Esophagus muscularis mucosa (tissue), 4 donors: Measurements from ENCODE around the gene UPK1B. TPM values are rescaled to one million over a fixed set of nuclear protein-coding genes. Genes with fewer than 3 reads are reported as not detected.

Experiments used
- DNase-seq: peaks from one replicate; pipeline ENCODE4 v3.0.0-alpha.2; 2017; ENCODE audit errors: extremely low spot score
- H3K27ac ChIP-seq, 4 donors: fragments of 200-600 bp; sonication (generic); replicated peaks in 1 of 4; 1 replicate in 3 of 4; 2 replicates in 1 of 4; pipeline ENCODE4 v1.5.1; 2016 to 2019; ENCODE audit warnings: mild to moderate bottlenecking in 1 of 4
- H3K27me3 ChIP-seq, 4 donors: fragments of 200-600 bp; sonication (generic); one replicate each; pipeline versions ENCODE4 v1.5.1 to v1.6.0; 2016 to 2019
- H3K36me3 ChIP-seq, 4 donors: fragments of 200-600 bp; sonication (generic); one replicate each; pipeline ENCODE4 v1.5.1; 2016 to 2019
- H3K4me1 ChIP-seq, 4 donors: fragments of 200-600 bp; sonication (generic); one replicate each; pipeline ENCODE4 v1.5.1; 2016 to 2019
- H3K4me3 ChIP-seq, 4 donors: fragments of 200-600 bp; sonication (generic); 1 replicate in 2 of 4; 2 replicates in 2 of 4; pipeline ENCODE4 v1.5.1; 2016 to 2019; ENCODE audit warnings: mild to moderate bottlenecking in 4 of 4, moderate library complexity in 1 of 4
- H3K9me3 ChIP-seq, 4 donors: fragments of 200-600 bp; sonication (generic); 1 replicate in 3 of 4; 2 replicates in 1 of 4; pipeline ENCODE4 v1.5.1; 2016 to 2019
- CTCF ChIP-seq, 3 experiments: fragments of 200-600 bp in 2 of 3; fragments of 450-650 bp in 1 of 3; sonication (generic) in 2 of 3; IDR thresholded peaks; one replicate each; pipeline ENCODE4 v1.5.1; 2017 to 2019; ENCODE audit warnings: antibody characterized with exemption in 3 of 3, mild to moderate bottlenecking in 2 of 3, moderate library complexity in 1 of 3
- EP300 ChIP-seq: sonication (generic); formaldehyde crosslinking; IDR thresholded peaks from one replicate; pipeline ENCODE4 v1.6.1; 2017; ENCODE audit warnings: antibody characterized with exemption
- POLR2A ChIP-seq: fragments of 450-650 bp; IDR thresholded peaks from one replicate; pipeline ENCODE4 v1.6.1; 2017; ENCODE audit warnings: antibody characterized with exemption, moderate library complexity, mild to moderate bottlenecking, low read depth
- POLR2AphosphoS5 ChIP-seq, 2 donors: sonication (generic); formaldehyde crosslinking; IDR thresholded peaks; one replicate each; pipeline ENCODE4 v1.6.1; 2017; ENCODE audit warnings: antibody characterized with exemption in 2 of 2
- WGBS: methylation state at CpG from one replicate; pipeline ENCODE4 v1.1.5; 2018; 5-methylcytosine and 5-hydroxymethylcytosine counted together
- intact Hi-C: fragments of 100-400 bp; cut with DNase I; formaldehyde crosslinking; loops from one replicate; pipeline ENCODE4 v1.15.1; 2023
- total RNA-seq, 4 donors: library from RNA; depleted of rRNA; stranded (reverse); fragments of >200 nt; gene quantifications; one replicate each; pipeline versions ENCODE4 v1.1.0 to v1.2.1, GENCODE V29; 2016

The UPK1B gene
- total RNA-seq, 4 donors from 2014 or later, result not detected

DNA sequence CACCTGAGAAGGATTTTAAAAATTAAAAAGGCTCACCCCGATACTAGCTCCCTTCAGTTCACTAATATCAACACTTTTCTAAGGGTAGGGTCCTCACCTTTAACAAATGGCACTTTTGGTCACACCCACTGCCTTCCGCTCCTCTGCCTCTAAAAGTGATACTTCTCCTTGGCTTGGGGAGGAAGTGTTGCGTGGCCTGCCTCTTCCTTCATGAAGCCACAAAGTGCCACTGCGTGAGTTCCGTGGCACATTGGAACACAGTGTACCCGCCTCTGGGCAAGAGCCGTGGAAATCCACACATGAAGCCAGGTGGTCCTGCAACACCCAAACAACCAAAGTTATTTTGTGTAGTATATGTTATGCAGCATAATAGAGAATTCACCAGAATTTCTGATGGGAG, 63.4 kb downstream of the UPK1B start:
- no peaks in the 10 kb centered on the region for H3K27me3 ChIP-seq
- 76% methylated on average over 7 of the region's 7 CpGs for WGBS
- H3K36me3 ChIP-seq, result peaks cover 3 to 50% (median 31%) of the 10 kb centered on the region in 4 donors
- H3K27ac ChIP-seq, result no peak overlapping the region
- H3K9me3 ChIP-seq, result no peaks in the 10 kb centered on the region
- peaks cover 19 to 28% (median 26%) of the 10 kb centered on the region in 4 donors for H3K4me1 ChIP-seq
- no peak overlapping the region for H3K4me3 ChIP-seq
- intact Hi-C loops, result no loop called here
- no peak for DNase-seq
- TF ChIP-seq POLR2AphosphoS5 (IDR thresholded peaks at IDR 0.05) (no peak), EP300 (no peak), POLR2A (no peak), CTCF (IDR thresholded peaks at IDR 0.05) (no peak)

DNA sequence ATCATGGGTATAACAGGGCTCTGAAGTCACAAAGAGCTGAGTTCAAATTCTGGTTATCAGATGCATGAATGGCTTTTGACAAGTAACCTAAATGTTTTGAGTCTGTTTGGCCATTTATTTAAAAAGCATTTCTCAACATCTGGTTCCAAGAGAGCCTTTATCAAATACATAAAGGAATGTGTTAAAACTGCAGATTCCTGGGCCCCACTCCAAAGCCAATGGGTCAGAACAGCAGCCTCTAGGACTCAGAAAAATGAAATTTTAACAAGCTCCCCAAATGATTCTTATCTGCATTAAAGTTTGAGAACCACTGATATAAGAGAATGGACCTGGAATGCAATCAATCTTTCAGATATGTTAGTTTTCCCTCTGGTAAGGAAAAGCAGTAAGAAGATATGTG, 63.9 kb downstream of the UPK1B start:
- H3K36me3 ChIP-seq, result peaks cover 3 to 46% (median 27%) of the 10 kb centered on the region in 4 donors
- intact Hi-C loops, result no loop called here
- H3K4me3 ChIP-seq, result no peak overlapping the region
- no peak for DNase-seq
- peaks cover 19 to 29% (median 27%) of the 10 kb centered on the region in 4 donors for H3K4me1 ChIP-seq
- no peaks in the 10 kb centered on the region for H3K9me3 ChIP-seq
- H3K27ac ChIP-seq, result no peak overlapping the region
- TF ChIP-seq POLR2AphosphoS5 (IDR thresholded peaks at IDR 0.05) (no peak), CTCF (IDR thresholded peaks at IDR 0.05) (no peak), EP300 (no peak), POLR2A (no peak)
- no peaks in the 10 kb centered on the region for H3K27me3 ChIP-seq

DNA sequence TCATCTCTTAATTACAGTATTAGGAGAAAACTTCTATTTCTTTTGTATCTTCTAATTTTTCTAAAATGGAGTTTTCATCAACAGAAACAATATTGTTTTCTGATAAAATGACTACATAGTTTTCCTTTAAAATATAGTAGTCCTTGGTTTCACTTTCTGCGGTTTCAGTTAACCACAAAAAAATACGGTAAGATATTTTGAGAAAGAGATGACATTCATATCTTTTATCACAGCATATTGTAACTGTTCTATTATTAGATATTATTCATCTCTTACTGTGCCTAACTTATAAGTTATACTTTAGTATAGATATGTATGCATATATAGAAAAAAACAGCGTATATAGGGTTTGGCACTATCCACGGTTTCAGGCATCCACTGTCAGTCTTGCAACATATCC, 65.0 kb downstream of the UPK1B start:
- DNase-seq, result no peak
- Histone ChIP-seq H3K27ac (no peak overlapping the region), H3K4me1 (peaks cover 19 to 29% (median 27%) of the 10 kb centered on the region in 4 donors), H3K9me3 (no peaks in the 10 kb centered on the region), H3K4me3 (no peak overlapping the region), H3K36me3 (peaks cover 3 to 35% (median 18%) of the 10 kb centered on the region in 4 donors), H3K27me3 (no peaks in the 10 kb centered on the region)
- WGBS, result 84% methylated on average over 4 of the region's 4 CpGs
- TF ChIP-seq EP300 (no peak), POLR2A (no peak), CTCF (IDR thresholded peaks at IDR 0.05) (no peak), POLR2AphosphoS5 (IDR thresholded peaks at IDR 0.05) (no peak)
- intact Hi-C loops, result no loop called here

- TF ChIP-seq CTCF (IDR thresholded peaks at IDR 0.05), result no peak
- TF ChIP-seq EP300, result no peak
- no peak for TF ChIP-seq POLR2AphosphoS5 (IDR thresholded peaks at IDR 0.05)
- no peak for TF ChIP-seq POLR2A
- Histone ChIP-seq H3K27me3 (no peaks in the 10 kb centered on the region), H3K4me1 (peaks cover 19 to 29% (median 27%) of the 10 kb centered on the region in 4 donors), H3K9me3 (no peaks in the 10 kb centered on the region), H3K27ac (peak overlapping the region; percentile 88 to 92 (median 92)), H3K4me3 (peak overlapping the region; percentile 81 to 94 (median 82)), H3K36me3 (peaks cover 3 to 26% (median 14%) of the 10 kb centered on the region in 4 donors)
- WGBS, result 44% methylated on average over 5 of the region's 5 CpGs
- intact Hi-C loops, result no loop called here
- no peak for DNase-seq
Measured at GRCh38 chr3:119239206-119239820, 65.9 kb downstream of the UPK1B start.
